Neural cell (in vitro differentiated cells): ENCODE results near the gene EXOSC3. TPM values are rescaled to one million over a fixed set of nuclear protein-coding genes. Genes with fewer than 3 reads are reported as not detected.

Source experiments
- H2AFZ ChIP-seq: fragments of 200-600, 300-800 bp; sonication (generic), shearing (Covaris generic); 2 replicates; pipeline ENCODE4 v1.6.0; 2014; ENCODE audit warnings: low read depth, mild to moderate bottlenecking, antibody characterized with exemption, low read length, moderate library complexity
- H3F3A ChIP-seq: fragments of 200-600 bp; shearing (Covaris generic); 2 replicates; pipeline ENCODE4 v1.6.1; 2016; ENCODE audit warnings: mild to moderate bottlenecking, moderate library complexity, mixed read lengths, antibody characterized with exemption, low read length; ENCODE audit not compliant: insufficient read depth, poor library complexity, severe bottlenecking
- H3K27ac ChIP-seq: fragments of 200-600, 300-800 bp; sonication (generic), shearing (Covaris generic); 2 replicates; pipeline ENCODE4 v1.5.1; 2014; ENCODE audit warnings: mild to moderate bottlenecking, low read length, moderate library complexity
- H3K27me3 ChIP-seq: fragments of 300-800, 200-600 bp; sonication (generic), shearing (Covaris generic); 2 replicates; pipeline ENCODE4 v1.6.0; 2014; ENCODE audit warnings: mild to moderate bottlenecking, low read depth, low read length, moderate library complexity; ENCODE audit not compliant: insufficient read depth
- H3K36me3 ChIP-seq: fragments of 300-800, 200-600 bp; sonication (generic), shearing (Covaris generic); 2 replicates; pipeline ENCODE4 v1.5.1; 2014; ENCODE audit warnings: mild to moderate bottlenecking, antibody characterized with exemption, low read length, moderate library complexity; ENCODE audit not compliant: insufficient read depth
- H3K4me2 ChIP-seq: fragments of 300-800, 200-600 bp; sonication (generic), shearing (Covaris generic); 2 replicates; pipeline ENCODE4 v1.6.0; 2014; ENCODE audit warnings: mild to moderate bottlenecking, low read length
- H3K4me3 ChIP-seq: fragments of 300-800, 200-600 bp; sonication (generic), shearing (Covaris generic); 2 replicates; pipeline ENCODE4 v1.5.1; 2014; ENCODE audit warnings: mild to moderate bottlenecking, low read length, moderate library complexity
- H3K79me2 ChIP-seq: fragments of 200-600 bp; shearing (Covaris generic); replicated peaks from 2 replicates; pipeline ENCODE4 v1.6.0; 2014; ENCODE audit warnings: mild to moderate bottlenecking, low read length, moderate library complexity; ENCODE audit not compliant: insufficient read depth
- H3K9ac ChIP-seq: fragments of 300-800, 200-600 bp; sonication (generic), shearing (Covaris generic); 2 replicates; pipeline ENCODE4 v1.6.1; 2016; ENCODE audit warnings: mild to moderate bottlenecking, low read length, mixed read lengths
- H3K9me2 ChIP-seq: fragments of 200-600 bp; shearing (Covaris generic); 2 replicates; pipeline ENCODE4 v1.6.1; 2016; ENCODE audit warnings: mild to moderate bottlenecking, low read length, mixed read lengths; ENCODE audit not compliant: insufficient read depth
- H3K9me3 ChIP-seq: fragments of 200-600, 300-800 bp; sonication (generic), shearing (Covaris generic); 2 replicates; pipeline ENCODE4 v1.6.1; 2016; ENCODE audit warnings: mild to moderate bottlenecking, mixed run types, low read length, moderate library complexity, mixed read lengths
- H4K20me1 ChIP-seq: fragments of 200-600 bp; shearing (Covaris generic); 2 replicates; pipeline ENCODE4 v1.6.1; 2016; ENCODE audit warnings: mild to moderate bottlenecking, mixed run types; ENCODE audit not compliant: insufficient read depth
- EZH2 ChIP-seq: fragments of 200-600, 300-800 bp; shearing (Covaris generic), sonication (generic); IDR thresholded peaks from 2 replicates; pipeline ENCODE4 v1.6.1; 2014; ENCODE audit warnings: antibody characterized with exemption, low read length, borderline replicate concordance, mild to moderate bottlenecking; ENCODE audit not compliant: insufficient read depth, poor library complexity, severe bottlenecking
- POLR2AphosphoS5 ChIP-seq: IDR thresholded peaks from 2 replicates; pipeline ENCODE4 v1.6.1; 2012
- RAD21 ChIP-seq: fragments of 450-650 bp; conservative IDR thresholded peaks from 2 replicates; pipeline ENCODE4 v1.6.1; 2014; ENCODE audit warnings: antibody characterized with exemption, mild to moderate bottlenecking, moderate library complexity
- SMC3 ChIP-seq: fragments of 450-650 bp; conservative IDR thresholded peaks from 2 replicates; pipeline ENCODE4 v1.6.1; 2014; ENCODE audit warnings: antibody characterized with exemption, mild to moderate bottlenecking, moderate library complexity; ENCODE audit not compliant: poor library complexity
- TAF1 ChIP-seq: IDR thresholded peaks from 2 replicates; pipeline ENCODE4 v1.6.1; 2012; ENCODE audit warnings: low read depth
- polyA plus RNA-seq: library from polyadenylated mRNA; depleted of rRNA; stranded (reverse); fragments of >200 nt; gene quantifications from 2 replicates; pipeline ENCODE4 v1.2.3, GENCODE V29; 2014
- TF ChIP-seq, protein P1 (sequence below): IDR thresholded peaks from 2 replicates; pipeline ENCODE4 v1.6.1; 2012; ENCODE audit warnings: borderline replicate concordance
- TF ChIP-seq, protein P2 (sequence below): fragments of 450-650 bp; IDR thresholded peaks from 2 replicates; pipeline ENCODE4 v1.5.1; 2014; ENCODE audit warnings: antibody characterized with exemption, mild to moderate bottlenecking, moderate library complexity; ENCODE audit not compliant: poor library complexity, severe bottlenecking

EXOSC3 gene
- polyA plus RNA-seq, 1 donor from 2014 or later, result 46.4 TPM

DNA sequence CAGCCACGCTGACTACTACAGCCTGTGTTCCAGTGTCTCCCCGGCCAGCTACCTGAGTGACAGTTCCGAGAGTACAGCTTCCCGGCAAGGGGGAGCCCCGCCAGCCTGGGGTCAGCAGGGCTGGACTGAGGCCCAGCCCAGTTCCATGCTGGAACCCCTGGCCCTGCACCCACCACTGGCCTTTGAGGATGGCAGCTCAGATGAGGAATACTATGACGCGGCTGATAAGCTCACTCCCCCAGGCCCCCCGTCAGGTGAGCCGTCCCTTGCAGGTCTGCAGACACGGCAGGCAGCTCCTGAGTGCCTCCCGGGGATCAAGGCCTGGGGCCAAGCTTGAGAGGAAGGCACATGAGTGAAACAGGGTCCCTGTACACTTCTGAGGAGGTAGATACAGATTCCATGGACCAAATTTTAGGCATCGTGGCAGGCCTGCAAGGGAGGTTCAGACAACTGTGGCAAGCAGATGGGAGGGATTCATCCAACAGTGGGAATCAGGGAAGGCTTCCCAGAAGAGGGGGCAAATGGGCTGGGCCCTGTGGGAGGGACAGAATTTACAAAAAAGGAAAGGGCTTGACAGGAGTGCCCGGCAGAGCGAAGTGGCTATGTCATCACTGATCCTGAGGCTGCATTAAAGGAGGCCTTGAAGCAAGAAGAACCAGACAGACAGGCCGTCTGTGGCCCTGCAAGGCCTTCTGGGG lies 44.1 kb downstream of the EXOSC3 start:
- Histone ChIP-seq H3K4me3 (no peak overlapping the region), H3F3A (no peaks in the 10 kb centered on the region), H3K27ac (no peak overlapping the region), H3K9me3 (no peaks in the 10 kb centered on the region), H3K79me2 (no peaks in the 10 kb centered on the region), H3K9ac (no peak overlapping the region), H3K4me2 (no peak overlapping the region), H2AFZ (no peak overlapping the region), H3K36me3 (no peaks in the 10 kb centered on the region), H3K27me3 (no peaks in the 10 kb centered on the region), H3K9me2 (no peaks in the 10 kb centered on the region), H4K20me1 (no peaks in the 10 kb centered on the region)
- TF ChIP-seq, protein P1, sequence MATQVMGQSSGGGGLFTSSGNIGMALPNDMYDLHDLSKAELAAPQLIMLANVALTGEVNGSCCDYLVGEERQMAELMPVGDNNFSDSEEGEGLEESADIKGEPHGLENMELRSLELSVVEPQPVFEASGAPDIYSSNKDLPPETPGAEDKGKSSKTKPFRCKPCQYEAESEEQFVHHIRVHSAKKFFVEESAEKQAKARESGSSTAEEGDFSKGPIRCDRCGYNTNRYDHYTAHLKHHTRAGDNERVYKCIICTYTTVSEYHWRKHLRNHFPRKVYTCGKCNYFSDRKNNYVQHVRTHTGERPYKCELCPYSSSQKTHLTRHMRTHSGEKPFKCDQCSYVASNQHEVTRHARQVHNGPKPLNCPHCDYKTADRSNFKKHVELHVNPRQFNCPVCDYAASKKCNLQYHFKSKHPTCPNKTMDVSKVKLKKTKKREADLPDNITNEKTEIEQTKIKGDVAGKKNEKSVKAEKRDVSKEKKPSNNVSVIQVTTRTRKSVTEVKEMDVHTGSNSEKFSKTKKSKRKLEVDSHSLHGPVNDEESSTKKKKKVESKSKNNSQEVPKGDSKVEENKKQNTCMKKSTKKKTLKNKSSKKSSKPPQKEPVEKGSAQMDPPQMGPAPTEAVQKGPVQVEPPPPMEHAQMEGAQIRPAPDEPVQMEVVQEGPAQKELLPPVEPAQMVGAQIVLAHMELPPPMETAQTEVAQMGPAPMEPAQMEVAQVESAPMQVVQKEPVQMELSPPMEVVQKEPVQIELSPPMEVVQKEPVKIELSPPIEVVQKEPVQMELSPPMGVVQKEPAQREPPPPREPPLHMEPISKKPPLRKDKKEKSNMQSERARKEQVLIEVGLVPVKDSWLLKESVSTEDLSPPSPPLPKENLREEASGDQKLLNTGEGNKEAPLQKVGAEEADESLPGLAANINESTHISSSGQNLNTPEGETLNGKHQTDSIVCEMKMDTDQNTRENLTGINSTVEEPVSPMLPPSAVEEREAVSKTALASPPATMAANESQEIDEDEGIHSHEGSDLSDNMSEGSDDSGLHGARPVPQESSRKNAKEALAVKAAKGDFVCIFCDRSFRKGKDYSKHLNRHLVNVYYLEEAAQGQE, result no peak
- no peak for TF ChIP-seq EZH2
- TF ChIP-seq, protein P2, sequence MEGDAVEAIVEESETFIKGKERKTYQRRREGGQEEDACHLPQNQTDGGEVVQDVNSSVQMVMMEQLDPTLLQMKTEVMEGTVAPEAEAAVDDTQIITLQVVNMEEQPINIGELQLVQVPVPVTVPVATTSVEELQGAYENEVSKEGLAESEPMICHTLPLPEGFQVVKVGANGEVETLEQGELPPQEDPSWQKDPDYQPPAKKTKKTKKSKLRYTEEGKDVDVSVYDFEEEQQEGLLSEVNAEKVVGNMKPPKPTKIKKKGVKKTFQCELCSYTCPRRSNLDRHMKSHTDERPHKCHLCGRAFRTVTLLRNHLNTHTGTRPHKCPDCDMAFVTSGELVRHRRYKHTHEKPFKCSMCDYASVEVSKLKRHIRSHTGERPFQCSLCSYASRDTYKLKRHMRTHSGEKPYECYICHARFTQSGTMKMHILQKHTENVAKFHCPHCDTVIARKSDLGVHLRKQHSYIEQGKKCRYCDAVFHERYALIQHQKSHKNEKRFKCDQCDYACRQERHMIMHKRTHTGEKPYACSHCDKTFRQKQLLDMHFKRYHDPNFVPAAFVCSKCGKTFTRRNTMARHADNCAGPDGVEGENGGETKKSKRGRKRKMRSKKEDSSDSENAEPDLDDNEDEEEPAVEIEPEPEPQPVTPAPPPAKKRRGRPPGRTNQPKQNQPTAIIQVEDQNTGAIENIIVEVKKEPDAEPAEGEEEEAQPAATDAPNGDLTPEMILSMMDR, result no peak
- TF ChIP-seq RAD21, result no peak
- no peak for TF ChIP-seq POLR2AphosphoS5
- TF ChIP-seq TAF1, result no peak

DNA sequence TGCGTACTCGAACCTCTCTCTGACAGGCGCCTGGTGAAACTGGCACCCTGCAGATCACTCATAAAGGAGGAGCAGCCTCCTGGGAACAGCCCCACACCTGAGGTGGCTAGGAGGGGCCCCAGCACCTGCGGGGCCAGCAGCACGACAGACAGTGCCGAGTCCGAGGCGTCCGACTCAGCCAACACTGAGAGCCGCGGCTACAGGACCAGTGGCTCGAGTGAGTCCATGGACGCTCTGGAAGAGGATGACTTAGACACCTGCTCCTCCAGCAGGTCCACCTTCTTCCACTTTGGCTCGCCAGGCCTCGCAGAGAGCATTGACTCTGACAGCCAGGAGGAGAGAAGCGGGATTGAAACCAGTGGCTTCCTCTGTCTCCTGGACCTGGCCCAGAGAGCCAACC lies 44.7 kb downstream of the EXOSC3 start:
- Histone ChIP-seq H3K9me3 (no peaks in the 10 kb centered on the region), H3K27me3 (no peaks in the 10 kb centered on the region), H3K9ac (no peak overlapping the region), H3K36me3 (no peaks in the 10 kb centered on the region), H2AFZ (no peak overlapping the region), H3K9me2 (no peaks in the 10 kb centered on the region), H3K4me2 (no peak overlapping the region), H3K27ac (no peak overlapping the region), H3F3A (no peaks in the 10 kb centered on the region), H4K20me1 (no peaks in the 10 kb centered on the region), H3K79me2 (no peaks in the 10 kb centered on the region), H3K4me3 (no peak overlapping the region)
- TF ChIP-seq POLR2AphosphoS5 (no peak), RAD21 (no peak), SMC3 (no peak), EZH2 (no peak)

DNA sequence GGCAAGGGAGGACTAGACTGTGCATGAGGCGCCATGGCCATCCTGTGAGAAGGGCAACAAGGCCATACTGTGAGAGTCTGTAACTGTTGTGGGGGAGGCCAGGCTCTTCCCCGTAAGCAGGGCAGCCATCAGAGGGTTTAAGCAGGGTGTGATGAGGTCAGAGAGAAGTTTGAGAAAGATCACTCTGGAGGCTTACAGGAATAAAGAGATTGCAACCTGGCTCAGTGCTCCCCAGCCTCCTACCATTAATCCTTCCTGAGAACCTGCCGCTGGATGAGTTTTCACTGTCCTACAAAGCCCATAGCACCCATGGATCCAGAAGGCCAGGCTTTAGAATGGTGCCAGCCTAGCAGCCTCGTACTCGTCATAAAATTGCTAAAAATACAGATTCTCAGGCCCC lies 45.6 kb downstream of the EXOSC3 start:
- no peak overlapping the region for H3K27ac ChIP-seq
- H4K20me1 ChIP-seq, result no peaks in the 10 kb centered on the region
- no peaks in the 10 kb centered on the region for H3K9me2 ChIP-seq
- H3K79me2 ChIP-seq, result no peaks in the 10 kb centered on the region
- H2AFZ ChIP-seq, result no peak overlapping the region
- no peaks in the 10 kb centered on the region for H3K9me3 ChIP-seq
- no peak overlapping the region for H3K9ac ChIP-seq
- H3K4me2 ChIP-seq, result no peak overlapping the region
- no peak for TF ChIP-seq RAD21
- no peak for TF ChIP-seq EZH2
- TF ChIP-seq SMC3, result no peak
- H3K27me3 ChIP-seq, result no peaks in the 10 kb centered on the region
- H3K4me3 ChIP-seq, result no peak overlapping the region
- H3F3A ChIP-seq, result no peaks in the 10 kb centered on the region
- no peaks in the 10 kb centered on the region for H3K36me3 ChIP-seq
